ENCODE results near the gene CNKSR3. TPM values are rescaled to one million over a fixed set of nuclear protein-coding genes. Genes with fewer than 3 reads are reported as not detected.

Gene CNKSR3
- total and polyA plus RNA-seq, 4 experiments from 2014 or later: not detected

DNA sequence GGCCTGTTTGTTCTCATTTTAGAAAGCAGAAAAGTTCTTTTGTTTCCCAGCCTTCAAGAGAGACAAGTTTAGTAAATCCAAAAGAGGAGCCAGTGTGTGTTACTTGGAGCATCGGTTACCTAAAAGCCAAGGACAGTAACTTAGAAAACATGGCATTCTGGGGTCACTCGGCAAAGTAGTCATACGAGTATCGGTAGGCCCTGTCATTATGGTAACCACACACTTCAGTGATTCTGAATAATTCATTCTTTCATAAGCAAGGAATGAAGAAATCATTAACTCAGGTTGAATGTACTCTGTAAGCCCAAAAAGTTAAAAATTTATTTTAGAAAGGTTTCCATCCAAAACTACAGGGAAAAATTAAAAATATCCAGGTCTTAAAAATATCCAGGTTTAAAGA is 34.0 kb downstream of the CNKSR3 start:
- no peaks in the 10 kb centered on the region for H3K36me3 ChIP-seq (ENCODE audit: insufficient read depth, low read length)
- H3K9me3 ChIP-seq (ENCODE audit: control insufficient read depth in 1 of 2, low read length in 2 of 2): no peaks in the 10 kb centered on the region
- Mint-ChIP-seq H3K9me3 (peaks cover 0 to 1% (median 0%) of the 10 kb centered on the region in 8 donors), H3K27ac (no peak overlapping the region), H3K4me3 (no peak overlapping the region), H3K36me3 (no peaks in the 10 kb centered on the region), H3K4me1 (peaks cover 0 to 2% (median 0%) of the 10 kb centered on the region in 4 donors), H3K27me3 (peaks cover 3 to 5% of the 10 kb centered on the region in 2 donors)
- intact Hi-C loops (cut with micrococcal nuclease): no loop called here
- no peak overlapping the region for H3K27ac ChIP-seq (ENCODE audit: low read depth, low read length)
- no peak for DNase-seq
- H3K27me3 ChIP-seq (ENCODE audit: insufficient read depth, low read length): no peaks in the 10 kb centered on the region
- no peaks in the 10 kb centered on the region for H3K4me1 ChIP-seq (ENCODE audit: insufficient read depth, low read length)
- H3K4me3 ChIP-seq (ENCODE audit: low read length in 2 of 2): no peak overlapping the region
- ChIA-PET POLR2A (ENCODE audit: partially characterized antibody) (no interaction called here), CTCF (ENCODE audit: partially characterized antibody) (no interaction called here)

DNA sequence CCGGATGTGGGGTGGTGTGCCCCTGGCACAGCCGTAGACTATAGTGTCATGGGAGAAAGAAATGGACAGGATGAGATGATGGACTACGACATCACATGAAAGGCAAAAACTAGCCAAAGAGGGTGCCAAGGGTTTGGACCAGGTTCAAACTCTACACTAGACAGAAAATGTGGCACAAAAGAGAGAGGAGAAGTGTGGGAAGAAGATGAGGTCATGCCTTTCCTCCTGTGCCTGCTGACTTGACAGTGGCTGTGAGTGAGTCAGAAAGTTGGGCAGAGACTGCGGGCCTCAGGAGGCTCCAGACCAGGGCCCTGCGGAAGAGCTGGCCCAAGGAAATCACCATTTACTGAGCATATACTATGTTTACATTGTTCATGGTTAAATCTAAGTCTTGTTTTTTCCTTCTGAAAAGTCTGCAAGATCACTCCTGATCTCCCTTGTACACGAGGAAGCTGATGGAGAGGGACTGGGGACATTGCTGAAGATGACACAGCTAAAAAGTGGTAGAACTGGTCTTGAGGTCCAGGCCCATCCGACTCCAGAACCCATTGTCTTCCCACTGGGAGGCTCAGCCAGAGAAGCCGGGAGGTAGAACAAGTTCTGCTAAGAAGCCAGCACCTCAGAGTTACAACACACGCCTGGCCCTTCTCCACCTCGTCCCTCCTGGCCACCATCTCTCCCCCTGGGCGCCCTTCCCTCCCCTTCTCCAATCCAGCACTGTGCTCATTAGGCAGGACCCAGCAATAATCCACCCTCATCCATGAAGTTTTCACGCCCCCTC is 35.6 kb downstream of the CNKSR3 start:
- Mint-ChIP-seq H3K27ac (no peak overlapping the region), H3K4me3 (no peak overlapping the region), H3K9me3 (peaks cover 0 to 10% (median 6%) of the 10 kb centered on the region in 8 donors), H3K36me3 (no peaks in the 10 kb centered on the region), H3K27me3 (peaks cover 3 to 5% of the 10 kb centered on the region in 2 donors), H3K4me1 (peaks cover 0 to 2% (median 0%) of the 10 kb centered on the region in 4 donors)
- Histone ChIP-seq H3K4me3 (ENCODE audit: low read length in 2 of 2) (no peak overlapping the region), H3K9me3 (ENCODE audit: control insufficient read depth in 1 of 2, low read length in 2 of 2) (peaks cover 0 to 4% of the 10 kb centered on the region in 2 donors), H3K27me3 (ENCODE audit: insufficient read depth, low read length) (no peaks in the 10 kb centered on the region), H3K27ac (ENCODE audit: low read depth, low read length) (no peak overlapping the region), H3K36me3 (ENCODE audit: insufficient read depth, low read length) (no peaks in the 10 kb centered on the region), H3K4me1 (ENCODE audit: insufficient read depth, low read length) (no peaks in the 10 kb centered on the region)
- ChIA-PET CTCF (ENCODE audit: partially characterized antibody) (no interaction called here), POLR2A (ENCODE audit: partially characterized antibody) (no interaction called here)
- no peak for DNase-seq
- intact Hi-C loops (cut with micrococcal nuclease): no loop called here

DNA sequence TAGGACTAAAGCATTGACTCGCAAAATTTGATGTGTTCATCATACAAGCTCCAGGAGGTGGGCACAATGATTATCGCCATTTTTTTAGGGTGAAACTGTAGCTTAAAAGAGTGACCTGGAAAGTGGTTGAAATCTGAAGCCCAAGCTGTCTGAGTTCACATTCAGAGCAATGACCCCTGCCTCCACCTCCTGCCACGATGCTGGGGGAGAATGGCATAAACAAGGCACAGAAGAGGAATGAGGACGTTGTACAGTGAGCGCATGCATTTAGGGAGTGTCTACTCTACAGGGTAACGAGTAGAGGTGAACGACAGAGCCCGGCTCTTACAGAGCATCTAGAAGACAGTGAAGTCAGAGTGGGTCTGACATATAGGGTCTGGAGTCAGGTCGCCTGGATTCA is 37.2 kb downstream of the CNKSR3 start:
- ChIA-PET CTCF (ENCODE audit: partially characterized antibody) (no interaction called here), POLR2A (ENCODE audit: partially characterized antibody) (no interaction called here)
- no peaks in the 10 kb centered on the region for H3K27me3 ChIP-seq (ENCODE audit: insufficient read depth, low read length)
- Mint-ChIP-seq H3K27ac (no peak overlapping the region), H3K4me1 (peaks cover 0 to 1% (median 0%) of the 10 kb centered on the region in 4 donors), H3K36me3 (no peaks in the 10 kb centered on the region), H3K27me3 (peaks cover 3 to 6% of the 10 kb centered on the region in 2 donors), H3K9me3 (peaks cover 0 to 10% (median 6%) of the 10 kb centered on the region in 8 donors), H3K4me3 (no peak overlapping the region)
- no peak overlapping the region for H3K27ac ChIP-seq (ENCODE audit: low read depth, low read length)
- no peak for DNase-seq
- H3K9me3 ChIP-seq (ENCODE audit: control insufficient read depth in 1 of 2, low read length in 2 of 2): peaks cover 0 to 4% of the 10 kb centered on the region in 2 donors
- H3K4me1 ChIP-seq (ENCODE audit: insufficient read depth, low read length): no peaks in the 10 kb centered on the region
- intact Hi-C loops (cut with micrococcal nuclease): no loop called here
- no peak overlapping the region for H3K4me3 ChIP-seq (ENCODE audit: low read length in 2 of 2)
- no peaks in the 10 kb centered on the region for H3K36me3 ChIP-seq (ENCODE audit: insufficient read depth, low read length)

DNA sequence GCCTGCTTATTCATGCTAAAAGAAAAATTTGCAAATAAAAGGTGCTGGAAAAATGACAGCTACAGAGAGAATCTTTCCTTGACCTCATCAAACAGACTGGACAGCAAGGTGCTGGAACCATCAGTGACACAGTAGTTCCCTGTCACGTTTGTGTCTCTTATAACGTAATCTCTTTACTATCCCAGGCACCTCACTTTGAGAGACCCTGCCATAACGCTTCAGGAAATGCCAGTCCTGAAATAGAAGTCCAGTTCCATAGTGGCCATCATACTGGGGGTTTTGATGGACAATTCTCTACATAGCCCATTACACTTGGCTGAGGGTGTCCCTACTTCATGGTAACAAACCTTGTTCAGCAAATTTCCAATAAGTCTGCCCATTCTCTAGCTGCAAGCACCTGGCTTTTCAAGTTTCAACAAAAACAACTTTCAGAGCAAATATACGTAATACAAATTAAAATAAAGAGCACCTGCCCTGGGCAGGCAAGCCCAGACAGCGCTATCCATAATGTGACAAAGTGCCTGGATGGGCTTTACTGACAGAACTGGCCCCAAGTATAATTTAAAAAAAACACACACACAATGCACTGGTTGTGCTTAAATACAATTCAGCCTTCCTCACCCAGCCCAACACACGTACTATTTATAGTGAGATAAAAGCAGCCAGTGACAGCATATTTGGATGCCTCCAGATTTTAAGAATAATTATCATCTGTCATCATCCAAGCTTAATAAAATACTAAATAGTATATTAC is 38.7 kb downstream of the CNKSR3 start:
- Mint-ChIP-seq H3K4me1 (no peaks in the 10 kb centered on the region), H3K4me3 (no peak overlapping the region), H3K9me3 (peaks cover 0 to 10% (median 6%) of the 10 kb centered on the region in 8 donors), H3K27me3 (peaks cover 3 to 4% of the 10 kb centered on the region in 2 donors), H3K27ac (no peak overlapping the region), H3K36me3 (no peaks in the 10 kb centered on the region)
- CTCF ChIA-PET (ENCODE audit: partially characterized antibody): no interaction called here
- no peak overlapping the region for H3K4me3 ChIP-seq (ENCODE audit: low read length in 2 of 2)
- intact Hi-C loops (cut with micrococcal nuclease): no loop called here
- POLR2A ChIA-PET (ENCODE audit: partially characterized antibody): no interaction called here
- no peak for DNase-seq
- no peaks in the 10 kb centered on the region for H3K27me3 ChIP-seq (ENCODE audit: insufficient read depth, low read length)
- H3K4me1 ChIP-seq (ENCODE audit: insufficient read depth, low read length): no peaks in the 10 kb centered on the region
- H3K27ac ChIP-seq (ENCODE audit: low read depth, low read length): no peak overlapping the region
- H3K36me3 ChIP-seq (ENCODE audit: insufficient read depth, low read length): no peaks in the 10 kb centered on the region
- H3K9me3 ChIP-seq (ENCODE audit: control insufficient read depth in 1 of 2, low read length in 2 of 2): peaks cover 0 to 4% of the 10 kb centered on the region in 2 donors

DNA sequence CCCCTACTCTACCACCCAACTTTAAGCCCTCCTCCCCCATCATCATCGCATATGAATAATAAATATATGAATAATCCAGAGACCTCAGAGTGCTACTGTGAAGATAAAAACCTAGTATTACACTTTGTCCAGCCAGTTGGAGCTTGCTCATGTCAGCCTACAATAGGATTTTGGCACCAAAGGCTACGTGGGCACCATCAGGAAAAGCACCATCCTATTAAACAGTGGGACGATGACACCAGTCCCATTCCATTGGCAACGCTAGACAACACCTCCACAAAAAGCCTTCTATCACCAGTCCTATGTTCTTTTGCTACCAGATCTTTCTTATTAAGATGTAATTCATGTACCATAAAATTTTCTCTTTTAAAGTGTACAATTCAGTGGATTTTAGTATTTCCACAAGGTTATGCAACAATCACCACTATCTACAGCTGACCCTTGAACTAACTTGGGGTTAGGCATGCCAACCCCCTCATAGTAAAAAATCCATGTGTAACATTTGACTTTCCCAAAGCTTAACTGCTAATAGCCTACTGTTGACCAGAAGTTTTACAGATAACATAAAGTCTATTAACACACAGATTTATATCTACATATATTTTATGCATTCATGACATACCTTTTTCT is 41.1 kb downstream of the CNKSR3 start:
- no peak for DNase-seq
- Histone ChIP-seq H3K9me3 (ENCODE audit: control insufficient read depth in 1 of 2, low read length in 2 of 2) (peaks cover 0 to 4% of the 10 kb centered on the region in 2 donors), H3K4me3 (ENCODE audit: low read length in 2 of 2) (no peak overlapping the region), H3K4me1 (ENCODE audit: insufficient read depth, low read length) (no peaks in the 10 kb centered on the region), H3K27me3 (ENCODE audit: insufficient read depth, low read length) (no peaks in the 10 kb centered on the region), H3K27ac (ENCODE audit: low read depth, low read length) (no peak overlapping the region), H3K36me3 (ENCODE audit: insufficient read depth, low read length) (no peaks in the 10 kb centered on the region)
- Mint-ChIP-seq H3K36me3 (no peaks in the 10 kb centered on the region), H3K4me3 (no peak overlapping the region), H3K9me3 (peaks cover 0 to 10% (median 6%) of the 10 kb centered on the region in 8 donors), H3K27ac (no peak overlapping the region), H3K27me3 (peaks cover 3 to 4% of the 10 kb centered on the region in 2 donors), H3K4me1 (no peaks in the 10 kb centered on the region)
- intact Hi-C loops (cut with micrococcal nuclease): no loop called here
- ChIA-PET POLR2A (ENCODE audit: partially characterized antibody) (no interaction called here), CTCF (ENCODE audit: partially characterized antibody) (no interaction called here)

DNA sequence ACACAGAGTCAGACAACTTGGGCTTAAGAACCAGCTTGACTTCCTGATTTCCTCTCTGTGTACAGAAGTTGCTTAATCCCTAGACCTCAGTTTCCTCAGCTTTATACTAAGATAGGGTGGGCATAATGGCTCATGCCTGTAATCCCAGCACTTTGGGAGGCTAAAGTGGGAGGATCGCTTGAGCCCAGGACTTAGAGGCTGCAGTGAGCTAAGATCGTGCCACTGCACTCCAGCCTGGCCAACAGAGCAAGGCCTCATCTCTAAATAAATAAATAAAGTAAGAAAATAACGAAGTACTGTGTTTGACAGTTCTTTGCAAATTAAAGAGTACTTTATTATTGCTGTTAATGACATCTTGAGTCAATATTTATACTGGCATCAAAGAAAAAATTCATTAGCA is 41.7 kb downstream of the CNKSR3 start:
- Mint-ChIP-seq H3K27ac (no peak overlapping the region), H3K9me3 (peaks cover 0 to 10% (median 6%) of the 10 kb centered on the region in 8 donors), H3K4me3 (no peak overlapping the region), H3K4me1 (no peaks in the 10 kb centered on the region), H3K36me3 (no peaks in the 10 kb centered on the region), H3K27me3 (peaks cover 4% of the 10 kb centered on the region in 2 donors)
- Histone ChIP-seq H3K4me3 (ENCODE audit: low read length in 2 of 2) (no peak overlapping the region), H3K36me3 (ENCODE audit: insufficient read depth, low read length) (no peaks in the 10 kb centered on the region), H3K27me3 (ENCODE audit: insufficient read depth, low read length) (no peaks in the 10 kb centered on the region), H3K27ac (ENCODE audit: low read depth, low read length) (no peak overlapping the region), H3K4me1 (ENCODE audit: insufficient read depth, low read length) (no peaks in the 10 kb centered on the region), H3K9me3 (ENCODE audit: control insufficient read depth in 1 of 2, low read length in 2 of 2) (peaks cover 0 to 4% of the 10 kb centered on the region in 2 donors)
- no peak for DNase-seq
- CTCF ChIA-PET (ENCODE audit: partially characterized antibody): no interaction called here
- intact Hi-C loops (cut with micrococcal nuclease): no loop called here
- POLR2A ChIA-PET (ENCODE audit: partially characterized antibody): no interaction called here

DNA sequence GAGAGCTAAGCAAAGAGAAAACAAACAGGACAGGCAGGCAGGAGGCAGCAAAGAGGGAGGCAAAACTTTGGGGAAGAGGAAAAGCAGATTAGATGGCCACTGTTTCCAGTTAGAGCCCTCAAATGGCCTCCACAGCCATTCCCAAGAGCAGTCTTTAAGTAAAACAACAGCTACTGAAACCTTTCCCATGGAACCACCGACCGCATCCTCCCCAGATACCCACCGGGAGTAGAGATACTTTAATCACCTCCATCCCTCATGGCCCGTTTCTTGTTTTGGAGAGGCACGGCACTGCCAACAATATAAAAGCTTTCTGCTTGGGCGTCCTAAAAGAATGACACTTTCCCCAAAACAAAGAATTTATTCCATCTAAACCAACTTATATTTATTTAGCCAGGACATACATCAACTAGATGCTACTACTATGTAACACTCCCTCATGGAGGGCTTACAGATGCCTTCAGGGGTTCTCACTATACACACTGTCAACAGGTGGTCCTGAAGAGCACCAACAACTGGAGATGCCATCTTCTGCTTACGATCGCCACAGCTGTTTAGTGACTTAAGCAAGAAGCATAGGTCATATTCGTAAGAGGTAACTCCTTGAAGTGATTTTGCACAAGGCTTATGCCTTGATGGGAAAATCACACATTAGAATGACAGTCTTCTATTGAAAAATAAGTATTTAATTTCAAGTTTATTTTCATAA is 43.4 kb downstream of the CNKSR3 start:
- peaks cover 1 to 3% of the 10 kb centered on the region in 2 donors for H3K27me3 Mint-ChIP-seq
- peaks cover 0 to 10% (median 6%) of the 10 kb centered on the region in 8 donors for H3K9me3 Mint-ChIP-seq
- H3K4me1 Mint-ChIP-seq: no peaks in the 10 kb centered on the region
- H3K27me3 ChIP-seq (ENCODE audit: insufficient read depth, low read length): no peaks in the 10 kb centered on the region
- peaks cover 0 to 4% of the 10 kb centered on the region in 2 donors for H3K9me3 ChIP-seq (ENCODE audit: control insufficient read depth in 1 of 2, low read length in 2 of 2)
- no peak overlapping the region for H3K27ac Mint-ChIP-seq
- H3K36me3 Mint-ChIP-seq: no peaks in the 10 kb centered on the region
- ChIA-PET POLR2A (ENCODE audit: partially characterized antibody) (no interaction called here), CTCF (ENCODE audit: partially characterized antibody) (no interaction called here)
- H3K4me3 ChIP-seq (ENCODE audit: low read length in 2 of 2): no peak overlapping the region
- H3K27ac ChIP-seq (ENCODE audit: low read depth, low read length): no peak overlapping the region
- no peak for DNase-seq
- H3K36me3 ChIP-seq (ENCODE audit: insufficient read depth, low read length): no peaks in the 10 kb centered on the region
- no peak overlapping the region for H3K4me3 Mint-ChIP-seq
- intact Hi-C loops (cut with micrococcal nuclease): no loop called here
- no peaks in the 10 kb centered on the region for H3K4me1 ChIP-seq (ENCODE audit: insufficient read depth, low read length)
